Body of pancreas (tissue), 4 donors: ENCODE measurements around the gene MROH2A. TPM values are rescaled to one million over a fixed set of nuclear protein-coding genes. Genes with fewer than 3 reads are reported as not detected.

ENCODE experiments used
- ATAC-seq: fragments of 150-250 bp; one replicate; pipeline ENCODE4 v1.9.1; 2016
- DNase-seq, 4 donors: peaks; one replicate each; pipeline ENCODE4 v3.0.0-alpha.2; 2019
- H3K27ac ChIP-seq, 4 donors: fragments of 200-600 bp; sonication (generic); 1 replicate in 3 of 4; 2 replicates in 1 of 4; pipeline versions ENCODE4 v1.5.1 to v1.6.1; 2016 to 2019; ENCODE audit warnings: mild to moderate bottlenecking in 1 of 4, mixed read lengths in 1 of 4, moderate library complexity in 1 of 4
- H3K27me3 ChIP-seq, 2 donors: fragments of 200-600 bp; sonication (generic); one replicate each; pipeline ENCODE4 v1.6.0; 2016; ENCODE audit warnings: mild to moderate bottlenecking in 1 of 2
- H3K36me3 ChIP-seq, 2 donors: fragments of 200-600 bp; sonication (generic); replicated peaks in 1 of 2; 2 replicates each; pipeline ENCODE4 v1.5.1; 2016; ENCODE audit warnings: low read depth in 2 of 2; ENCODE audit not compliant: insufficient read depth in 1 of 2
- H3K4me1 ChIP-seq: fragments of 200-600 bp; sonication (generic); one replicate; pipeline ENCODE4 v1.6.0; 2016
- H3K4me3 ChIP-seq, 2 donors: fragments of 200-600 bp; sonication (generic); 1 replicate in 1 of 2; 2 replicates in 1 of 2; pipeline ENCODE4 v1.5.1; 2016 to 2019
- H3K9me3 ChIP-seq, 3 donors: fragments of 200-600 bp; sonication (generic); 1 replicate in 2 of 3; 2 replicates in 1 of 3; pipeline ENCODE4 v1.5.1; 2016
- CTCF ChIP-seq, 7 experiments: fragments of 450-650 bp in 4 of 7; fragments of 200-600 bp in 3 of 7; sonication (generic) in 3 of 7; IDR thresholded peaks; one replicate each; pipeline ENCODE4 v1.5.1; 2016 to 2019; ENCODE audit warnings: antibody characterized with exemption in 7 of 7
- POLR2A ChIP-seq, 3 donors: fragments of 450-650 bp; IDR thresholded peaks; one replicate each; pipeline ENCODE4 v1.6.1; 2016; ENCODE audit warnings: antibody characterized with exemption in 3 of 3, mild to moderate bottlenecking in 2 of 3
- WGBS, 2 donors: methylation state at CpG; one replicate each; pipeline ENCODE4 v1.1.5; 2017; 5-methylcytosine and 5-hydroxymethylcytosine counted together
- intact Hi-C: fragments of 100-400 bp; cut with DNase I; formaldehyde crosslinking; loops from one replicate; pipeline ENCODE4 v1.15.1; 2023
- total RNA-seq, 2 donors: library from RNA; depleted of rRNA; stranded (reverse); fragments of >200 nt; gene quantifications; one replicate each; pipeline ENCODE4 v1.1.0, GENCODE V29; 2016

MROH2A gene
- total RNA-seq, 2 donors from 2014 or later, result not detected

GRCh38 chr2:233775414-233775813, 2.7 kb upstream of the MROH2A start:
- no peaks in the 10 kb centered on the region for H3K27me3 ChIP-seq
- intact Hi-C loops, result no loop called here
- WGBS, 2 donors, result 87 to 89% methylated on average over 6 of the region's 6 CpGs
- H3K4me3 ChIP-seq, result no peak overlapping the region
- H3K36me3 ChIP-seq, result no peaks in the 10 kb centered on the region
- no peak overlapping the region for H3K27ac ChIP-seq
- DNase-seq, result no peak
- no peak for ATAC-seq
- TF ChIP-seq POLR2A (IDR thresholded peaks at IDR 0.05) (no peak), CTCF (IDR thresholded peaks at IDR 0.05) (no peak)
- H3K4me1 ChIP-seq, result no peaks in the 10 kb centered on the region
- H3K9me3 ChIP-seq, result peaks cover 0 to 21% (median 0%) of the 10 kb centered on the region in 3 donors

GRCh38 chr2:233779722-233780121, 1.6 kb downstream of the MROH2A start:
- Histone ChIP-seq H3K27ac (no peak overlapping the region), H3K9me3 (peaks cover 0 to 21% (median 0%) of the 10 kb centered on the region in 3 donors), H3K4me3 (no peak overlapping the region), H3K4me1 (no peaks in the 10 kb centered on the region), H3K36me3 (no peaks in the 10 kb centered on the region), H3K27me3 (no peaks in the 10 kb centered on the region)
- intact Hi-C loops, result no loop called here
- TF ChIP-seq CTCF (IDR thresholded peaks at IDR 0.05), result no peak
- no peak for TF ChIP-seq POLR2A (IDR thresholded peaks at IDR 0.05)
- WGBS, 2 donors, result 75 to 90% methylated on average over 2 to 4 of the region's 4 CpGs
- DNase-seq (no peak), ATAC-seq (no peak)

GRCh38 chr2:233780771-233781170, 2.6 kb downstream of the MROH2A start:
- Histone ChIP-seq H3K4me1 (no peaks in the 10 kb centered on the region), H3K9me3 (peaks cover 0 to 15% (median 0%) of the 10 kb centered on the region in 3 donors), H3K36me3 (no peaks in the 10 kb centered on the region), H3K27ac (no peak overlapping the region), H3K27me3 (no peaks in the 10 kb centered on the region), H3K4me3 (no peak overlapping the region)
- DNase-seq, result no peak
- WGBS, 2 donors, result 76 to 77% methylated on average over 4 of the region's 4 CpGs
- ATAC-seq, result no peak
- TF ChIP-seq CTCF (IDR thresholded peaks at IDR 0.05), result no peak
- no peak for TF ChIP-seq POLR2A (IDR thresholded peaks at IDR 0.05)
- intact Hi-C loops, result no loop called here

GRCh38 chr2:233789554-233789953, 11.4 kb downstream of the MROH2A start:
- 84 to 87% methylated on average over 6 to 7 of the region's 7 CpGs for WGBS, 2 donors
- Histone ChIP-seq H3K36me3 (no peaks in the 10 kb centered on the region), H3K4me1 (no peaks in the 10 kb centered on the region), H3K9me3 (no peaks in the 10 kb centered on the region), H3K27me3 (no peaks in the 10 kb centered on the region), H3K4me3 (no peak overlapping the region), H3K27ac (no peak overlapping the region)
- ATAC-seq, result no peak
- no peak for DNase-seq
- intact Hi-C loops, result no loop called here
- TF ChIP-seq POLR2A (IDR thresholded peaks at IDR 0.05) (no peak), CTCF (IDR thresholded peaks at IDR 0.05) (no peak)

- ATAC-seq (no peak), DNase-seq (no peak)
- Histone ChIP-seq H3K4me1 (no peaks in the 10 kb centered on the region), H3K4me3 (no peak overlapping the region), H3K27me3 (no peaks in the 10 kb centered on the region), H3K36me3 (no peaks in the 10 kb centered on the region), H3K9me3 (no peaks in the 10 kb centered on the region), H3K27ac (no peak overlapping the region)
- 64 to 75% methylated on average over 18 of the region's 18 CpGs for whole genome bisulfite sequencing, 2 donors
- TF ChIP-seq CTCF (IDR thresholded peaks at IDR 0.05) (no peak), POLR2A (IDR thresholded peaks at IDR 0.05) (no peak)
- intact Hi-C loops, result no loop called here
Measured at GRCh38 chr2:233791151-233791882, 13.2 kb downstream of the MROH2A start.
